B cell (primary cell): ENCODE data around the gene SHC4. TPM values are rescaled to one million over a fixed set of nuclear protein-coding genes. Genes with fewer than 3 reads are reported as not detected.

Experiments
- ATAC-seq: fragments of 200-7000 bp; cut with Tn5 transposase; one replicate; pipeline ENCODE4 v1.10.0; 2021; ENCODE audit warnings: low read depth, mild to moderate bottlenecking, moderate number of reproducible peaks, moderate library complexity
- CTCF ChIA-PET: fragments of 350-600 bp; sonication (Branson Sonifier 250); formaldehyde crosslinking; loops from one replicate; lab custom pipeline; 2021; ENCODE audit warnings: antibody characterized with exemption, inconsistent platforms; lab: Charles Lee
- POLR2A ChIA-PET: fragments of 350-600 bp; sonication (Branson Sonifier 250); formaldehyde crosslinking; loops from one replicate; lab custom pipeline; 2021; ENCODE audit warnings: antibody characterized with exemption; lab: Charles Lee
- DNase-seq: peaks from one replicate; pipeline ENCODE4 v3.0.0; 2013
- H2AFZ ChIP-seq: 2 replicates; pipeline ENCODE4 v1.6.1; 2012; ENCODE audit warnings: mild to moderate bottlenecking, low read depth, low read length; ENCODE audit not compliant: insufficient read depth, poor library complexity, severe bottlenecking
- H3K27ac ChIP-seq, 2 donors: 1 replicate in 1 of 2; 2 replicates in 1 of 2; pipeline ENCODE4 v1.5.1; 2012 to 2013; ENCODE audit warnings: low read length in 2 of 2, mild to moderate bottlenecking in 2 of 2, moderate library complexity in 1 of 2
- H3K27me3 ChIP-seq, 4 experiments: fragments of 200-600 bp in 1 of 4; sonication (generic) in 1 of 4; replicated peaks in 1 of 4; 1 replicate in 2 of 4; 2 replicates in 2 of 4; pipeline versions ENCODE4 v1.6.1 to v1.7.0; 2013 to 2016; ENCODE audit warnings: low read length in 3 of 4, mild to moderate bottlenecking in 2 of 4, mixed read lengths in 1 of 4, moderate library complexity in 1 of 4; ENCODE audit not compliant: insufficient read depth in 4 of 4, control insufficient read depth in 3 of 4; ENCODE audit errors: control extremely low read depth in 1 of 4
- H3K36me3 ChIP-seq, 2 experiments: replicated peaks in 1 of 2; 1 replicate in 1 of 2; 2 replicates in 1 of 2; pipeline versions ENCODE4 v1.6.1 to v1.7.1; 2013; ENCODE audit warnings: low read length in 1 of 2; ENCODE audit not compliant: insufficient read depth in 2 of 2, control insufficient read depth in 1 of 2; ENCODE audit errors: control extremely low read depth in 1 of 2, extremely low read depth in 1 of 2
- H3K4me1 ChIP-seq, 2 donors: fragments of 200-600 bp in 1 of 2; sonication (generic) in 1 of 2; 1 replicate in 1 of 2; 2 replicates in 1 of 2; pipeline versions ENCODE4 v1.5.1 to v1.6.1; 2013 to 2017; ENCODE audit warnings: low read length in 2 of 2; ENCODE audit not compliant: control insufficient read depth in 2 of 2, insufficient read depth in 2 of 2
- H3K4me2 ChIP-seq: replicated peaks from 2 replicates; pipeline ENCODE3; 2012; ENCODE audit warnings: mild to moderate bottlenecking, low read depth, low read length; ENCODE audit not compliant: poor library complexity, severe bottlenecking
- H3K4me3 ChIP-seq, 5 experiments: fragments of 200-600 bp in 1 of 5; sonication (generic) in 1 of 5; 1 replicate in 3 of 5; 2 replicates in 2 of 5; pipeline versions ENCODE4 v1.5.1 to v1.7.0; 2011 to 2016; ENCODE audit warnings: low read length in 4 of 5, mild to moderate bottlenecking in 4 of 5, low read depth in 2 of 5, control low read depth in 1 of 5, moderate library complexity in 1 of 5; ENCODE audit not compliant: insufficient read depth in 1 of 5; ENCODE audit errors: control extremely low read depth in 1 of 5, extremely low read depth in 1 of 5
- H3K79me2 ChIP-seq: fragments of 200-600 bp; sonication (generic); one replicate; pipeline ENCODE4 v1.6.0; 2016; ENCODE audit warnings: low read length; ENCODE audit not compliant: control insufficient read depth, insufficient read depth
- H3K9ac ChIP-seq: fragments of 200-600 bp; sonication (generic); 2 replicates; pipeline ENCODE4 v1.6.1; 2017; ENCODE audit warnings: mild to moderate bottlenecking, low read length, moderate library complexity
- H3K9me3 ChIP-seq, 3 donors: one replicate each; pipeline versions ENCODE4 v1.6.1 to v1.7.1; 2013; ENCODE audit warnings: low read length in 2 of 3; ENCODE audit not compliant: control insufficient read depth in 2 of 3, insufficient read depth in 1 of 3; ENCODE audit errors: control extremely low read depth in 1 of 3
- H4K20me1 ChIP-seq: 2 replicates; pipeline ENCODE4 v1.6.0; 2012; ENCODE audit warnings: mild to moderate bottlenecking, low read length; ENCODE audit not compliant: insufficient read depth, control insufficient read depth, poor library complexity, severe bottlenecking
- H3K27ac Mint-ChIP-seq: one replicate; pipeline ENCODE4 v1.8.0; 2021; ENCODE audit warnings: mixed read lengths
- H3K27me3 Mint-ChIP-seq: one replicate; pipeline ENCODE4 v1.8.0; 2021; ENCODE audit warnings: mixed read lengths
- H3K4me1 Mint-ChIP-seq: one replicate; pipeline ENCODE4 v1.8.0; 2021; ENCODE audit warnings: mixed read lengths
- H3K4me3 Mint-ChIP-seq: one replicate; pipeline ENCODE4 v1.8.0; 2021; ENCODE audit warnings: mixed read lengths
- H3K9me3 Mint-ChIP-seq: one replicate; pipeline ENCODE4 v1.8.0; 2022; ENCODE audit warnings: mixed read lengths; ENCODE audit not compliant: insufficient read depth
- EZH2 ChIP-seq: IDR thresholded peaks from 2 replicates; pipeline ENCODE4 v1.6.1; 2012; ENCODE audit warnings: borderline replicate concordance, low read depth, mild to moderate bottlenecking, moderate library complexity, low read length; ENCODE audit not compliant: insufficient read depth, poor library complexity, severe bottlenecking
- WGBS: methylation state at CpG from one replicate; pipeline ENCODE4 v1.1.5; 2013; ENCODE audit warnings: missing lambda C conversion rate; ENCODE audit not compliant: insufficient coverage; 5-methylcytosine and 5-hydroxymethylcytosine counted together
- intact Hi-C: fragments of 100-400 bp; cut with micrococcal nuclease; formaldehyde crosslinking; loops from one replicate; pipeline ENCODE4 v1.10.0; 2022
- polyA plus RNA-seq: library from polyadenylated mRNA; depleted of rRNA; stranded (reverse); fragments of >200 nt; gene quantifications from 2 replicates; pipeline ENCODE4 v1.2.3, GENCODE V29; 2012
- total RNA-seq, 2 donors: library from RNA; stranded (reverse); fragments of 120-200 nt in 1 of 2; gene quantifications; 1 replicate in 1 of 2; 2 replicates in 1 of 2; pipeline versions ENCODE4 v1.2.3 to v1.2.4, GENCODE V29; 2013 to 2022
- TF ChIP-seq, protein P1 (sequence below): fragments of 200-600 bp; IDR thresholded peaks from one replicate; pipeline ENCODE4 v1.8.0; 2022; ENCODE audit warnings: antibody characterized with exemption, mild to moderate bottlenecking

The SHC4 gene
- total and polyA plus RNA-seq, 2 donors (not counting 1 experiment from before 2014, with no cell fraction given), result 0.04 to 0.69 TPM

DNA sequence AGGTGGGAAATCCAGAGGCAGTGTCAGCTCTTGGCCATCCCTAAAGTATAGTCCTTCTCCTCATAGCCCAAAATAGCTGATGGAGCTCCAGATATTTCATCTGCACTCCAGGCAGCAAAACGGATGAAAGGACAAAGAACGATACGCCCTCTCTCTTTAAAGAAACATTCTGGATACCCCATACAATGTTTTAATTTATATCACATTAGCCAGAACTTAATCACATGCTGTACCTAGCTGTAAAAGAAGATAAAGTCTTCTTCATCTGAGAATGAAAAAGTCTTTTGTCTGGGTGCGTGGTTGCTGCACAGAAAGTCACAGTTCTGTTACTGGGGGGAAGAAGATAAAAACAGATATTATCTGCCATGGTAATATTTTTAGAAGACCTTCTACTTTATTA is 4.3 kb upstream of the SHC4 start:
- Histone ChIP-seq H3K79me2 (no peaks in the 10 kb centered on the region), H3K36me3 (no peaks in the 10 kb centered on the region), H3K4me2 (no peak overlapping the region), H3K27ac (no peak overlapping the region), H4K20me1 (no peaks in the 10 kb centered on the region), H3K27me3 (peaks cover 0 to 38% (median 24%) of the 10 kb centered on the region in 4 experiments), H3K4me1 (peaks cover 16 to 19% of the 10 kb centered on the region in 2 donors), H3K9ac (no peak overlapping the region), H3K9me3 (no peaks in the 10 kb centered on the region), H2AFZ (no peak overlapping the region), H3K4me3 (no peak overlapping the region)
- TF ChIP-seq, protein P1, sequence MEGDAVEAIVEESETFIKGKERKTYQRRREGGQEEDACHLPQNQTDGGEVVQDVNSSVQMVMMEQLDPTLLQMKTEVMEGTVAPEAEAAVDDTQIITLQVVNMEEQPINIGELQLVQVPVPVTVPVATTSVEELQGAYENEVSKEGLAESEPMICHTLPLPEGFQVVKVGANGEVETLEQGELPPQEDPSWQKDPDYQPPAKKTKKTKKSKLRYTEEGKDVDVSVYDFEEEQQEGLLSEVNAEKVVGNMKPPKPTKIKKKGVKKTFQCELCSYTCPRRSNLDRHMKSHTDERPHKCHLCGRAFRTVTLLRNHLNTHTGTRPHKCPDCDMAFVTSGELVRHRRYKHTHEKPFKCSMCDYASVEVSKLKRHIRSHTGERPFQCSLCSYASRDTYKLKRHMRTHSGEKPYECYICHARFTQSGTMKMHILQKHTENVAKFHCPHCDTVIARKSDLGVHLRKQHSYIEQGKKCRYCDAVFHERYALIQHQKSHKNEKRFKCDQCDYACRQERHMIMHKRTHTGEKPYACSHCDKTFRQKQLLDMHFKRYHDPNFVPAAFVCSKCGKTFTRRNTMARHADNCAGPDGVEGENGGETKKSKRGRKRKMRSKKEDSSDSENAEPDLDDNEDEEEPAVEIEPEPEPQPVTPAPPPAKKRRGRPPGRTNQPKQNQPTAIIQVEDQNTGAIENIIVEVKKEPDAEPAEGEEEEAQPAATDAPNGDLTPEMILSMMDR, result no peak
- TF ChIP-seq EZH2, result no peak
- H3K27ac Mint-ChIP-seq, result no peak overlapping the region
- H3K4me1 Mint-ChIP-seq, result peaks cover 16% of the 10 kb centered on the region
- ChIA-PET CTCF (interaction anchor here (2.1 kb wide), 1 partner anchor 10 kb away, joined by 5 read pairs; no protein-coding TSS in a partner anchor), POLR2A (no interaction called here)
- no peak overlapping the region for H3K4me3 Mint-ChIP-seq
- intact Hi-C loops, result no loop called here
- no peaks in the 10 kb centered on the region for H3K9me3 Mint-ChIP-seq
- DNase-seq (no peak), ATAC-seq (no peak)
- H3K27me3 Mint-ChIP-seq, result peaks cover 63% of the 10 kb centered on the region
- WGBS, result 100% methylated on average over 3 of the region's 4 CpGs

DNA sequence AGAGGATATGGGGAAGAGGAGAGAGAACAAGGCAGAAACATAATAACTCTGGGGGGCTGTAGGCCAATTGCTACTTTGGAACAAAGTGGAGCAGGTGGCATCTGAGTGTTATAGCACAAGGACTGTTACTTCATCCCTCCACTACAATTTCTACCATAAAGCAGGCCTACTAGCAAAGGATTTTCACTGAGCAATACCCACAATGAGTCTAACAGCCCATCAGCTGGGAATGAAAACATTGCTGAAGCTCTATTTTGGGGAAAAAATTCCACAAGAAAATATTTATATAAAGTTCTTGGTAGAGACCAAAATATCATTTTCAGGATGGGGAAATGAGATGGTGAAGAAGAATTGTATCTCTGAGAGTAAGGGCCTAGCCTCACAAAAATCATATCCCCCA is 3.6 kb upstream of the SHC4 start:
- H3K9me3 ChIP-seq, result no peaks in the 10 kb centered on the region
- H3K27ac ChIP-seq, result no peak overlapping the region
- peaks cover 64% of the 10 kb centered on the region for H3K27me3 Mint-ChIP-seq
- H4K20me1 ChIP-seq, result no peaks in the 10 kb centered on the region
- no peak overlapping the region for H3K4me2 ChIP-seq
- ATAC-seq (no peak), DNase-seq (no peak)
- H2AFZ ChIP-seq, result no peak overlapping the region
- no peak for TF ChIP-seq EZH2
- TF ChIP-seq, protein P1, result no peak
- peaks cover 21 to 23% of the 10 kb centered on the region in 2 donors for H3K4me1 ChIP-seq
- H3K27me3 ChIP-seq, result peaks cover 0 to 45% (median 26%) of the 10 kb centered on the region in 4 experiments
- H3K27ac Mint-ChIP-seq, result no peak overlapping the region
- no peak overlapping the region for H3K4me3 ChIP-seq
- H3K79me2 ChIP-seq, result no peaks in the 10 kb centered on the region
- no peaks in the 10 kb centered on the region for H3K36me3 ChIP-seq
- no peaks in the 10 kb centered on the region for H3K9me3 Mint-ChIP-seq
- ChIA-PET CTCF (interaction anchor here (2.1 to 5.8 kb wide), 2 partner anchors 8 to 11 kb away, joined by 5 to 38 read pairs; no protein-coding TSS in a partner anchor), POLR2A (no interaction called here)
- H3K4me1 Mint-ChIP-seq, result peaks cover 19% of the 10 kb centered on the region
- H3K9ac ChIP-seq, result no peak overlapping the region
- intact Hi-C loops, result no loop called here
- H3K4me3 Mint-ChIP-seq, result no peak overlapping the region
